PFSK-1 (cell line): ENCODE measurements around the gene TPGS2.

Experiments used
- FOXP2 ChIP-seq: optimal IDR thresholded peaks from 2 replicates; pipeline ENCODE3; 2011; ENCODE audit warnings: borderline replicate concordance, control low read depth, inconsistent platforms; ENCODE audit not compliant: insufficient read depth; ENCODE audit errors: extremely low read length, extremely low read depth
- POLR2AphosphoS5 ChIP-seq: IDR thresholded peaks from 2 replicates; pipeline ENCODE4 v1.6.1; 2012; ENCODE audit warnings: low read depth, mild to moderate bottlenecking, control low read depth, low read length, moderate library complexity
- SIN3A ChIP-seq: IDR thresholded peaks from 2 replicates; pipeline ENCODE4 v1.6.1; 2012; ENCODE audit warnings: mild to moderate bottlenecking, low read length, moderate library complexity, borderline replicate concordance; ENCODE audit not compliant: insufficient read depth
- TAF1 ChIP-seq: IDR thresholded peaks from 2 replicates; pipeline ENCODE4 v1.6.1; 2012; ENCODE audit warnings: low read length, control low read depth, borderline replicate concordance; ENCODE audit not compliant: insufficient read depth
- TF ChIP-seq, protein P1 (sequence below), 2 experiments: IDR thresholded peaks; 2 replicates each; pipeline versions ENCODE4 v1.6.1 to v1.8.0; 2011 to 2012; ENCODE audit warnings: low read depth in 2 of 2, low read length in 2 of 2, control low read depth in 1 of 2, inconsistent platforms in 1 of 2, mild to moderate bottlenecking in 1 of 2, moderate library complexity in 1 of 2; ENCODE audit not compliant: insufficient read depth in 1 of 2

DNA sequence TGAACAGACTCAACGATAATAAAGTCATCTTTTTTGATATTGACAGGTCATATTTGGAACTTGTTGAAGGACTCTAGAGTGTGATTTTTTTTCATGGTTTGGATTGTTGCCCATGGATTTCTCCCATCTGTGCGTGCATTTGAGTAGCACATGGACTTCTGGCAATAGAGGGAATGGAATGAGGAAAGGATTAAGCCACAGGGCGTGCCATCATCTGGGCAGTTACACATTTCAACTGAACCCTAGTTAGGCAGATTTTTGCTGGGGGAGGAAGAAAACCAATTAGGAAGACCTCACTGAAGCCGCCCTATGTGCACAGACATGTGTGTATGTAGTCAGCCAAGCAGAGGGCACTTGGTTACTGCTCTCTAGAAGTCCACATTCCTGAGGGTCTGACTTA, 72.6 kb downstream of the TPGS2 start:
- TF ChIP-seq SIN3A (no peak), FOXP2 (no peak), POLR2AphosphoS5 (no peak), TAF1 (no peak)
- TF ChIP-seq, protein P1, sequence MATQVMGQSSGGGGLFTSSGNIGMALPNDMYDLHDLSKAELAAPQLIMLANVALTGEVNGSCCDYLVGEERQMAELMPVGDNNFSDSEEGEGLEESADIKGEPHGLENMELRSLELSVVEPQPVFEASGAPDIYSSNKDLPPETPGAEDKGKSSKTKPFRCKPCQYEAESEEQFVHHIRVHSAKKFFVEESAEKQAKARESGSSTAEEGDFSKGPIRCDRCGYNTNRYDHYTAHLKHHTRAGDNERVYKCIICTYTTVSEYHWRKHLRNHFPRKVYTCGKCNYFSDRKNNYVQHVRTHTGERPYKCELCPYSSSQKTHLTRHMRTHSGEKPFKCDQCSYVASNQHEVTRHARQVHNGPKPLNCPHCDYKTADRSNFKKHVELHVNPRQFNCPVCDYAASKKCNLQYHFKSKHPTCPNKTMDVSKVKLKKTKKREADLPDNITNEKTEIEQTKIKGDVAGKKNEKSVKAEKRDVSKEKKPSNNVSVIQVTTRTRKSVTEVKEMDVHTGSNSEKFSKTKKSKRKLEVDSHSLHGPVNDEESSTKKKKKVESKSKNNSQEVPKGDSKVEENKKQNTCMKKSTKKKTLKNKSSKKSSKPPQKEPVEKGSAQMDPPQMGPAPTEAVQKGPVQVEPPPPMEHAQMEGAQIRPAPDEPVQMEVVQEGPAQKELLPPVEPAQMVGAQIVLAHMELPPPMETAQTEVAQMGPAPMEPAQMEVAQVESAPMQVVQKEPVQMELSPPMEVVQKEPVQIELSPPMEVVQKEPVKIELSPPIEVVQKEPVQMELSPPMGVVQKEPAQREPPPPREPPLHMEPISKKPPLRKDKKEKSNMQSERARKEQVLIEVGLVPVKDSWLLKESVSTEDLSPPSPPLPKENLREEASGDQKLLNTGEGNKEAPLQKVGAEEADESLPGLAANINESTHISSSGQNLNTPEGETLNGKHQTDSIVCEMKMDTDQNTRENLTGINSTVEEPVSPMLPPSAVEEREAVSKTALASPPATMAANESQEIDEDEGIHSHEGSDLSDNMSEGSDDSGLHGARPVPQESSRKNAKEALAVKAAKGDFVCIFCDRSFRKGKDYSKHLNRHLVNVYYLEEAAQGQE (IDR thresholded peaks at IDR 0.05; ENCODE audit: insufficient read depth in 1 of 2, low read depth in 2 of 2, low read length in 2 of 2): no peak
